K562 (cell line): Measurements from ENCODE around the gene UBE2D2. TPM values are rescaled to one million over a fixed set of nuclear protein-coding genes. Genes with fewer than 3 reads are reported as not detected.
"Not testable (repeated sequence)": the region's sequence is repeated elsewhere in the genome, so short reads cannot be mapped to it uniquely, and the experiment has no call there.

Source experiments
- ATAC-seq: fragments of 200-7000 bp; cut with Tn5 transposase; 3 replicates; pipeline ENCODE4 v1.9.1; 2020; ENCODE audit warnings: moderate library complexity
- BruUV-seq: library from RNA; stranded (reverse); fragments of 400-500 nt; replicated peaks from 2 replicates; lab custom pipeline; 2021; lab: Mats Ljungman, UMichigan
- CTCF ChIA-PET: fragments of 300-600 bp; formaldehyde crosslinking; extraction: SDS; loops from one replicate; lab custom pipeline; 2021; ENCODE audit warnings: low intra/inter-chr PET ratio; lab: Yijun Ruan, JAX
- POLR2A ChIA-PET: fragments of 300-600, 350-650 bp; sonication (Branson Sonifier 250); formaldehyde crosslinking; extraction: SDS; loops from one replicate; lab custom pipeline; 2021; ENCODE audit warnings: antibody characterized with exemption, inconsistent platforms; lab: Yijun Ruan, JAX
- DNase-seq, 4 experiments: peaks; one replicate each; pipeline versions ENCODE4 v3.0.0 to v3.0.0-alpha.2; 2011 to 2018; ENCODE audit warnings: low spot score in 3 of 4, mixed read lengths in 3 of 4; ENCODE audit errors: extremely low read depth in 1 of 4
- FAIRE-seq: peaks from 2 replicates; lab custom pipeline; 2011; peaks lifted over from hg19 to GRCh38; lab: Jason Lieb, UNC
- H2AFZ ChIP-seq: 2 replicates; pipeline ENCODE4 v1.6.0; 2011; ENCODE audit warnings: low read depth, low read length, control low read depth, inconsistent platforms
- H3K27ac ChIP-seq: fragments of 200-600 bp; 3 replicates; pipeline ENCODE4 v1.8.0; 2011; ENCODE audit warnings: low read depth, mild to moderate bottlenecking, control low read depth, inconsistent platforms, low read length, moderate library complexity, mixed read lengths; ENCODE audit errors: extremely low read depth
- H3K27me3 ChIP-seq, 2 experiments: fragments of 300-600 bp in 1 of 2; 2 replicates in 1 of 2; 3 replicates in 1 of 2; pipeline versions ENCODE4 v1.6.0 to v1.8.0; 2011; ENCODE audit warnings: inconsistent platforms in 2 of 2, low read length in 2 of 2, mild to moderate bottlenecking in 1 of 2, mixed read lengths in 1 of 2, moderate library complexity in 1 of 2; ENCODE audit not compliant: control insufficient read depth in 2 of 2, insufficient read depth in 2 of 2
- H3K36me3 ChIP-seq: fragments of 300-600 bp; 3 replicates; pipeline ENCODE4 v1.8.0; 2011; ENCODE audit warnings: mild to moderate bottlenecking, low read length, inconsistent platforms; ENCODE audit not compliant: control insufficient read depth, insufficient read depth
- H3K4me1 ChIP-seq, 2 experiments: fragments of 200-600 bp in 1 of 2; replicated peaks in 1 of 2; 2 replicates in 1 of 2; 3 replicates in 1 of 2; pipeline versions ENCODE4 v1.5.1 to v1.8.0; 2011; ENCODE audit warnings: inconsistent platforms in 2 of 2, low read length in 2 of 2, mild to moderate bottlenecking in 1 of 2, mixed read lengths in 1 of 2, moderate library complexity in 1 of 2; ENCODE audit not compliant: control insufficient read depth in 2 of 2, insufficient read depth in 2 of 2
- H3K4me2 ChIP-seq: 2 replicates; pipeline ENCODE4 v1.6.1; 2011; ENCODE audit warnings: low read length, control low read depth, inconsistent platforms, mixed read lengths; ENCODE audit not compliant: insufficient read depth
- H3K4me3 ChIP-seq: fragments of 200-600 bp; sonication (generic), shearing (Covaris generic); 2 replicates; pipeline ENCODE4 v1.5.1; 2016; ENCODE audit warnings: control low read depth, inconsistent platforms
- H3K79me2 ChIP-seq: fragments of 200-600 bp; 3 replicates; pipeline ENCODE4 v1.8.0; 2011; ENCODE audit warnings: low read length, inconsistent platforms; ENCODE audit not compliant: control insufficient read depth, insufficient read depth
- H3K9ac ChIP-seq, 2 experiments: 2 replicates each; pipeline versions ENCODE4 v1.6.0 to v1.6.1; 2011; ENCODE audit warnings: low read depth in 2 of 2, low read length in 2 of 2, control low read depth in 1 of 2, inconsistent platforms in 1 of 2, mild to moderate bottlenecking in 1 of 2, mixed read lengths in 1 of 2; ENCODE audit not compliant: insufficient read depth in 1 of 2
- H3K9me1 ChIP-seq: one replicate; pipeline ENCODE4 v1.6.0; 2011; ENCODE audit warnings: inconsistent platforms, mild to moderate bottlenecking, low read length, moderate library complexity; ENCODE audit not compliant: control insufficient read depth, insufficient read depth
- H3K9me3 ChIP-seq: replicated peaks from 2 replicates; pipeline ENCODE4 v1.5.1; 2011; ENCODE audit warnings: low read depth, low read length, inconsistent platforms; ENCODE audit not compliant: control insufficient read depth, insufficient read depth
- H4K20me1 ChIP-seq: replicated peaks from 2 replicates; pipeline ENCODE4 v1.6.1; 2011; ENCODE audit warnings: low read length, inconsistent platforms, mixed read lengths; ENCODE audit not compliant: control insufficient read depth, insufficient read depth
- CREM ChIP-seq: IDR thresholded peaks from 2 replicates; pipeline ENCODE4 v1.6.1; 2014; ENCODE audit warnings: antibody characterized with exemption, low read depth
- E2F3 ChIP-seq: fragments of 250-450 bp; sonication (Bioruptor Pico); IDR thresholded peaks from 2 replicates; pipeline ENCODE4 v1.4.0; 2020; ENCODE audit warnings: mild to moderate bottlenecking
- E2F6 ChIP-seq, 2 experiments: IDR thresholded peaks; 2 replicates each; pipeline ENCODE4 v1.6.1; 2011; ENCODE audit warnings: borderline replicate concordance in 1 of 2, control low read depth in 1 of 2, low read depth in 1 of 2, low read length in 1 of 2, mild to moderate bottlenecking in 1 of 2, mixed read lengths in 1 of 2, moderate library complexity in 1 of 2; ENCODE audit not compliant: insufficient read depth in 1 of 2, insufficient read length in 1 of 2, poor library complexity in 1 of 2, severe bottlenecking in 1 of 2; ENCODE audit errors: extremely low read depth in 1 of 2
- ETV1 ChIP-seq: fragments of 450-650 bp; conservative IDR thresholded peaks from 2 replicates; pipeline ENCODE4 v1.6.1; 2016; ENCODE audit warnings: missing genetic modification characterization, control low read depth, low read depth, missing compliant biosample characterization
- RCOR1 ChIP-seq, 2 experiments: IDR thresholded peaks; 2 replicates each; pipeline ENCODE4 v1.6.1; 2012; ENCODE audit warnings: low read depth in 2 of 2, low read length in 2 of 2, borderline replicate concordance in 1 of 2, improper control_type of control experiment in 1 of 2
- SETDB1 ChIP-seq: IDR thresholded peaks from one replicate; pipeline ENCODE4 v1.6.1; 2012; ENCODE audit warnings: low read length, control low read depth, inconsistent platforms
- SREBF2 ChIP-seq: sonication (generic); formaldehyde crosslinking; IDR thresholded peaks from 2 replicates; pipeline ENCODE4 v1.4.0; 2020; ENCODE audit warnings: mild to moderate bottlenecking, missing genetic modification reagents
- WGBS: fragments of 100-300 bp; shearing (Covaris generic); methylation state at CpG from one replicate; pipeline ENCODE4 v1.1.6; 2016; ENCODE audit warnings: low coverage, mixed read lengths; ENCODE audit not compliant: insufficient coverage; ENCODE audit errors: missing lambda C conversion rate; 5-methylcytosine and 5-hydroxymethylcytosine counted together
- in situ Hi-C: fragments of 300-500 bp; cut with MboI; formaldehyde crosslinking; loops from 4 replicates; pipeline ENCODE4 v1.15.0; 2018; ENCODE audit warnings: inconsistent platforms, mixed read lengths
- intact Hi-C: fragments of 100-400 bp; cut with micrococcal nuclease; formaldehyde crosslinking; loops from 2 replicates; pipeline ENCODE4 v1.14.2; 2022
- polyA plus RNA-seq, 8 experiments: library from polyadenylated mRNA; depleted of rRNA in 4 of 8; stranded (reverse) in 5 of 8; unstranded in 3 of 8; fragments of >200 nt; fragmentation: Nextera tagmentation in 2 of 8; fragmentation: Illumina TruSeq in 1 of 8; extraction: Ambion mirVana in 2 of 8; extraction: Trizol in 1 of 8; gene quantifications; 2 replicates each; pipeline versions ENCODE4 v1.2.1 to v1.2.3, GENCODE V29; 2011 to 2014; ENCODE audit warnings: inconsistent platforms in 1 of 8, missing spikeins in 1 of 8
- total RNA-seq, 7 experiments: library from RNA; depleted of rRNA in 6 of 7; stranded (reverse); fragments of >200 nt in 6 of 7; fragmentation: Illumina TruSeq in 2 of 7; extraction: Trizol in 2 of 7; gene quantifications; 2 replicates each; pipeline versions ENCODE4 v1.2.1 to v1.2.3, GENCODE V29; 2011 to 2021; ENCODE audit warnings: low replicate concordance in 1 of 7
- TF ChIP-seq, protein P1 (sequence below): IDR thresholded peaks from 2 replicates; pipeline ENCODE4 v1.6.1; 2016; ENCODE audit warnings: missing genetic modification characterization, missing compliant biosample characterization

The UBE2D2 gene
- total and polyA plus RNA-seq, 9 of the 15 experiments (the other 6 are each of a cell fraction or from before 2014, with no cell fraction given), result 53.6 to 198 (median 122) TPM

GRCh38 chr5:139543423-139543991 is 17.6 kb upstream of the UBE2D2 start (continued):
- 0 out of 4 replicates have a peak, but pooled peaks of 1 of the 2 experiments have one; percentile 10 for TF ChIP-seq RCOR1 (IDR thresholded peaks at IDR 0.05; ENCODE audit: borderline replicate concordance in 1 of 2, low read depth in 2 of 2, low read length in 2 of 2)
- TF ChIP-seq E2F3, result 0 out of 2 replicates have a peak, but pooled peaks have one; percentile 19
- TF ChIP-seq SETDB1, result no peak
- TF ChIP-seq SREBF2 (CRISPR knock-in tag), result no peak
- TF ChIP-seq E2F6 (IDR thresholded peaks at IDR 0.05; ENCODE audit: borderline replicate concordance in 1 of 2, extremely low read depth in 1 of 2, insufficient read depth in 1 of 2, insufficient read length in 1 of 2, low read depth in 1 of 2, low read length in 1 of 2, poor library complexity in 1 of 2, severe bottlenecking in 1 of 2), result peak; percentile 48 to 79
- TF ChIP-seq CREM, result peak; percentile 78
- peak; percentile 47; the same call in 1 of the 2 replicates for TF ChIP-seq ETV1 (tag)

DNA sequence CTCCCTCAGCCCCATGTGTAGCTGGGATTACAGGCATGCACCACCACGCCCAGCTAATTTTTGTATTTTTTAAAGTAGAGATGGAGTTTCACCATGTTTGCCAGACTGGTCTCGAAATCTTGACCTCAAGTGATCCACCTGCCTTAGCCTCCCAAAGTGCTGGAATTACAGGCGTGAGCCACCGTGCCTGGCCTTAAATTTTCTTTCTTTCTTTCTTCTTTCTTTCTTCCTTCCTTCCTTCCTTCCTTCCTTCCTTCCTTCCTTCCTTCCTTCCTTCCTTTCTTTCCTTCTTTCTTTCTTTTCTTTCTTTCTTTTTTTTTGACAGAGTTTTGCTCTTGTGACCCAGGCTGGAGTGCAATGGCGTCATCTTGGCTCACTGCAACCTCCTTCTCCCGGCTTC is 14.5 kb upstream of the UBE2D2 start:
- BruUV-seq, H3K4me3 ChIP-seq, FAIRE-seq, CTCF ChIA-PET, H3K9ac ChIP-seq, H4K20me1 ChIP-seq, H3K9me1 ChIP-seq, H3K4me1 ChIP-seq, intact Hi-C loops, in situ Hi-C loops, H3K27ac ChIP-seq, H3K79me2 ChIP-seq, H3K4me2 ChIP-seq, ATAC-seq, H2AFZ ChIP-seq, DNase-seq, H3K36me3 ChIP-seq, H3K27me3 ChIP-seq, H3K9me3 ChIP-seq: not testable (repeated sequence)
- POLR2A ChIA-PET, result interaction anchor here (1.0 to 1.4 kb wide), 2 partner anchors 11 to 101 kb away, joined by 3 read pairs; no protein-coding TSS in a partner anchor
- 76% methylated on average over 6 of the region's 6 CpGs for WGBS
- TF ChIP-seq, protein P1, sequence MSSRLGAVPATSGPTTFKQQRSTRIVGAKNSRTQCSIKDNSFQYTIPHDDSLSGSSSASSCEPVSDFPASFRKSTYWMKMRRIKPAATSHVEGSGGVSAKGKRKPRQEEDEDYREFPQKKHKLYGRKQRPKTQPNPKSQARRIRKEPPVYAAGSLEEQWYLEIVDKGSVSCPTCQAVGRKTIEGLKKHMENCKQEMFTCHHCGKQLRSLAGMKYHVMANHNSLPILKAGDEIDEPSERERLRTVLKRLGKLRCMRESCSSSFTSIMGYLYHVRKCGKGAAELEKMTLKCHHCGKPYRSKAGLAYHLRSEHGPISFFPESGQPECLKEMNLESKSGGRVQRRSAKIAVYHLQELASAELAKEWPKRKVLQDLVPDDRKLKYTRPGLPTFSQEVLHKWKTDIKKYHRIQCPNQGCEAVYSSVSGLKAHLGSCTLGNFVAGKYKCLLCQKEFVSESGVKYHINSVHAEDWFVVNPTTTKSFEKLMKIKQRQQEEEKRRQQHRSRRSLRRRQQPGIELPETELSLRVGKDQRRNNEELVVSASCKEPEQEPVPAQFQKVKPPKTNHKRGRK, result peak; percentile 71
